Measurements from ENCODE around the gene R3HCC1L.
A peak's percentile ranks its signal among the peaks of the same experiment; 100 is the strongest.
"Not testable (repeated sequence)": the region's sequence is repeated elsewhere in the genome, so short reads cannot be mapped to it uniquely, and the experiment has no call there.

Gene R3HCC1L

GRCh38 chr10:98133075-98133752, 1.2 kb upstream of the R3HCC1L start:
- not testable (repeated sequence) for DNase-seq

DNA sequence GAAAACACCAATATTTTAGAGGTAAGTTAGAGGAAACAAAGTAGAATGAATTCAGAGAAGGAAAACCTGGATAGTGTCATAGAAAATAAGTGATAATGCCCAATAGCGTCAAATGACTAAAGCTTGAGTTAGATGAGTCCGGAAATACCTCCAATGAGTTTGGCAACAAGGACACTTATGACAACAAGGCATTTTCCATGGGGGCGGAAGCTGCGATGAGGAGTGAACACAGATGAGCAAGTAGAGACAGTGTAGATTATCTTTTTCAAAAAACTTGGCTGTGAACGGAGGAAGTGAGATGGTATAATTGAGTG, 383 bp upstream of the R3HCC1L start:
- no peak for DNase-seq

DNA sequence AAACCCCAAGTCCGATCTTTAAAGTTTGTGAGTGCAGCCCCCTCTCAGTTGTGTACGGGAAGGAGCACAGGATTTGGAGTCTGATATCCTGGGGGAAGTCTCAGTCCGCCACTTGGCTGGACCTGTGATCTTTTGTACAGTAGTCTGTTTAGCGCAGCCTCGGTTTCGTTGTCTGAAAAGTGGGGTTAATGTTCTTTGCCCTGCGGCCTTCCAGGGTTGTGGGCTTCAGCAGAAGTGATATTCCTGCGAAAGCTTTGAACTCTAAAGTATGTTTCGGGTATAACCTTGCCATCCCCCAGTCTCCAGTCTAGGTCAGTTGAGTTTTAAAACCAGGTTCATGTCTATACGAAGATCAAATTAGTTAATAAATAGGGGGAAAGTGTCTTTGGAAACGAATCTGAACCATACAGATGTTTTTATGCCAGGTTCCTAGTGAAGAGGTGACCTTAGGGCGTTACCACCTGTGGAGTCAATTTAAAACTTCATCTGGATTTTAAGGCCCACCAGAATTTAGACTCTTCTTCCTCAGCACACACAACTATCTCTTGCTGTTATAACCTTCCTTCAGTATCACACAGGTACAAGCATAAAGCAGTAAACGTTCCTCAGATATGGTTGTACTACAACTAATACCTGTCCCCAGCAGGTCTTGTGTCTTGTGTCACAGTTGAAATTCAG, 904 bp downstream of the R3HCC1L start:
- DNase-seq = no peak

GRCh38 chr10:98136775-98137174, 2.3 kb downstream of the R3HCC1L start:
- DNase-seq = not testable (repeated sequence)

- DNase-seq = no peak
Observed at GRCh38 chr10:98138031-98138430, 3.6 kb downstream of the R3HCC1L start.

- no peak for DNase-seq
Observed at GRCh38 chr10:98139431-98139830, 5.0 kb downstream of the R3HCC1L start.

- no peak for DNase-seq
Observed at GRCh38 chr10:98141484-98142073, 7.1 kb downstream of the R3HCC1L start.

- DNase-seq = no peak
Observed at GRCh38 chr10:98144985-98145384, 10.5 kb downstream of the R3HCC1L start.

DNA sequence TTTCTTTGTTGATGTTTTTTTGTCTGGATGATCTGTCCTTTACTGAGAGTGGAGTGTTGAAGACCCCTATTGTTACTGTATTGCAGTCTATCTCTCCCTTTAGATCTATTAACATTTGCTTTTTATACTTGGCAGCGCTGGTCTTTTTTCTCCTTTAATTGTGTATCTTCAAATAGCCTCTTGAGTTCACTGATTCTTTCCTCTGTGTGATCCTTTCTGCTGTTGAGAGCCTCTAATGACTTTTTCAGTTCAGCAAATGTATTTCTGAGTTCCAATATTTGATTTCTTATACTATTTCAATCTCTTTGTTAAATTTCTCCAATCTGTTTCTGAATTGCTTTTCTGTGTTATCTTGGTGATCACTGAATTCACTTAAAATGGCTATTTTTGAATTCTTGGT, 15.4 kb downstream of the R3HCC1L start:
- no peak for DNase-seq

GRCh38 chr10:98150544-98150943, 16.1 kb downstream of the R3HCC1L start:
- DNase-seq = no peak

DNA sequence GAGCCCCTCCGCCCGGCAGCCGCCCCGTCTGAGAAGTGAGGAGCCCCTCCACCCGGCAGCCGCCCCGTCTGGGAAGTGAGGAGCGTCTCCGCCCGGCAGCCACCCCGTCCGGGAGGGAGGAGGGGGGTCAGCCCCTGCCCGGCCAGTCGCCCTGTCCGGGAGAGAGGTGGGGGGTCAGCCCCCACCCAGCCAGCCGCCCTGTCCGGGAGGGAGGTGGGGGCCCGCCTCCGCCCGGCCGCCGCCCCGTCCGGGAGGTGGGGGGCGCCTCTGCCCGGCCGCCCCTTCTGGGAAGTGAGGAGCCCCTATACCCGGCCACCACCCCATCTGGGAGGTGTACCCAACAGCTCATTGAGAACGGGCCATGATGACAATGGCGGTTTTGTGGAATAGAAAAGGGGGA, 18.3 kb downstream of the R3HCC1L start:
- DNase-seq = not testable (repeated sequence)

DNA sequence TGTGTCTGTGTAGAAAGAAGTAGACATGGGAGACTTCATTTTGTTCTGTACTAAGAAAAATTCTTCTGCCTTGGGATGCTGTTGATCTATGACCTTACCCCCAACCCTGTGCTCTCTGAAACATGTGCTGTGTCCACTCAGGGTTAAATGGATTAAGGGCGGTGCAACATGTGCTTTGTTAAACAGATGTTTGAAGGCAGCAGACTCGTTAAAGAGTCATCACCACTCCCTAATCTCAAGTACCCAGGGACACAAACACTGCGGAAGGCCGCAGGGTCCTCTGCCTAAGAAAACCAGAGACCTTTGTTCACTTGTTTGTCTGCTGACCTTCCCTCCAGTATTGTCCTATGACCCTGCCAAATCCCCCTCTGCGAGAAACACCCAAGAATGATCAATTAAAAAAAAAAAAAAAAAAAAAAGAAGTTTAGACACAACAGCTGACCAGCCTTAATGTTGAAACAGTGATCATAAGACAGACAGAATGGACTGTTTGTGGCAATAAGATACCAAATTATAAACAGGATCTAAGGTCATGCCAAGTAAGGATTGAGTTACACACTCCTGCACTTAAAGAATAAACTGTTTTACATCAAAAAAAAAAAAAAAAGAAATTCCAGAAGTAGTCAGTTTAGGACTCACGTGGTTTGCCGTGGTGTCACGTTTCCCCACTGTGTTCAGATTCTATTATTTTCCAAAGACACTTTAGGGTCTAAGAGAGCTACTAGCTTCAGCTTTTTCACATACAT, 18.9 kb downstream of the R3HCC1L start:
- not testable (repeated sequence) for DNase-seq

- DNase-seq = no peak
Observed at GRCh38 chr10:98154076-98154475, 19.6 kb downstream of the R3HCC1L start.

GRCh38 chr10:98158576-98158975, 24.1 kb downstream of the R3HCC1L start:
- no peak for DNase-seq

DNA sequence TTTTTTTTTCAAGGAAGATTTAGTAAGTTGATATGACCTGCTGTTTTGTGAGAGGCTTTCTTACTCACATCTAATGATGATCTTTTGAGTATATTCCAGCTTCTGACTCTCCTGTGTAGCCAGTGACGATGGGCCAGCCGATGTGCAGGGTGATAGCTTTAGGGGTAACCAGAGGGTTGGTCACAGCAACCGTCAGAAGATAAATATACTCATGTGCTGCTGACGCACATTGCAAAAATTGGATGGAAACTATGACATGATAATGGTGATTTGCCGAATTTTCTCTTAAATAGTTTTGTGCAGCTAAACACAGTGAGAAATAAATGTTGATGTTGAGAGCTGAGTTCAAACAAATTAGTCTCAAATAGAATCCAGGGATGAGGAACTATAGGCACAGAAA, 29.5 kb downstream of the R3HCC1L start:
- DNase-seq = no peak

- no peak for DNase-seq
Observed at GRCh38 chr10:98167191-98167590, 32.7 kb downstream of the R3HCC1L start.

GRCh38 chr10:98168147-98168546, 33.7 kb downstream of the R3HCC1L start:
- DNase-seq = no peak

GRCh38 chr10:98168766-98169165, 34.3 kb downstream of the R3HCC1L start:
- DNase-seq = no peak

DNA sequence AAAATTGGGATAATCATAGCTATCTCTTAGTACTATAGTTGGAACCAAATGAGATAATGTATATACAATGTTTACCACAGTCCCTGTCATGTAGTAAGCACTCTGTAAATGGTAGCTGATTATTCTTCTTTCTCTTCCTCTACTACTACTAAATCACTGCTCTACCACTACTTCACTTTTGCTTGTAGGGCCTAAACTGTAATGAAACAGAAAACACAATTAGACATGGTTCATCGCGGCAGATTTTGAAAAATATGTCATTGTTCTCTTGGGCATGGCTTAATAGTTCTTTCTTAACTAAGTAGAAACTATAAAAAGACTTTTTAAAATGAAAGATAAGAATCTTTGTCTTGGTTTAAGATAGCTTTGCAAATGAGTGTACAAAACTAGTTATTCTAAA, 34.9 kb downstream of the R3HCC1L start:
- no peak for DNase-seq

DNA sequence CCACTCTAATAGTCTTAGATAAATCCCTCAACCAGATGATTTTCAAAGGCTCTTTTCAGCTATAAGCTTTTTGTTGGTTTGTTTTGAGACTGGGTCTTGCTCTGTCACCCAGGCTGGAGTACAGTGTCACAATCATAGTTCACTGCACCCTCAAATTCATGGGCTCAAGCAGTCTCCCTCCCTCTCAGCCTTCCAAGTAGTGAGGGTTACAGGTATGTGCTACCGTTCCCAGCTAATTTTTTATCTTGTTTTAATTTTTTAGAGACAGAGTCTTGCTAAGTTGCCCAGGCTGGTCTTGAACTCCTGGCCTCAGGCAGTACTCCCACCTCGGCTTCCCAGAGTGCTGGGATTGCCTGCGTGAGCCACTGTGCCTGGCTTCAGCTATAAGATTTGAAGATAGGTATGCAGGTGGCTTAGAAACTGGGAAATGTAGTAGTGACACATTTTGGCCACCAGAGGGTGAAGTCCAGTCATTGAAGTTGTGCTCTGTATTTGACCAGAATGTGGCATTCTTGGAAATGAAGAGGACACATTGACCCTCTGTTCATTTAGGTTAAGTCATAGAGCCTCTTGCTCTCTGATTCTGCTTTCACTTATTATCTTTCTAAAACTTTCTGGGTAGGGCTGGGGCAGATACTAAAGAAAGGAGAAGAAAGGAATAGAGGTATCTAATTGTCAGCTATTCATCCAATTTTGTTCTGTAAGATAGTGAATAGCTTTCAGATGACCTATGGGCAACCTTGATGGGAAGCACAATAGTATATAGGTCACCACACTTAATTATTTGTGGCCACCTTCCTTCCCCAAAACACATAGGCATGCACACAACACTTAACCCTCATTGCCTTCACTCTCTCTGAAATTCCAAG, 36.0 kb downstream of the R3HCC1L start:
- peak; percentile 4 for DNase-seq

- no peak for DNase-seq
Observed at GRCh38 chr10:98172073-98172472, 37.6 kb downstream of the R3HCC1L start.

- DNase-seq = no peak
Observed at GRCh38 chr10:98172495-98172894, 38.0 kb downstream of the R3HCC1L start.

GRCh38 chr10:98173260-98173659, 38.8 kb downstream of the R3HCC1L start:
- no peak for DNase-seq

All from NCI-H2227 treated with DMSO at 0.1 percent for 48 hours (cell line).